Measurements from ENCODE around the gene MOB2. TPM values are rescaled to one million over a fixed set of nuclear protein-coding genes. Genes with fewer than 3 reads are reported as not detected.

Gene MOB2
- total RNA-seq, 2 experiments from 2014 or later: 13.2 to 14.0 TPM

DNA sequence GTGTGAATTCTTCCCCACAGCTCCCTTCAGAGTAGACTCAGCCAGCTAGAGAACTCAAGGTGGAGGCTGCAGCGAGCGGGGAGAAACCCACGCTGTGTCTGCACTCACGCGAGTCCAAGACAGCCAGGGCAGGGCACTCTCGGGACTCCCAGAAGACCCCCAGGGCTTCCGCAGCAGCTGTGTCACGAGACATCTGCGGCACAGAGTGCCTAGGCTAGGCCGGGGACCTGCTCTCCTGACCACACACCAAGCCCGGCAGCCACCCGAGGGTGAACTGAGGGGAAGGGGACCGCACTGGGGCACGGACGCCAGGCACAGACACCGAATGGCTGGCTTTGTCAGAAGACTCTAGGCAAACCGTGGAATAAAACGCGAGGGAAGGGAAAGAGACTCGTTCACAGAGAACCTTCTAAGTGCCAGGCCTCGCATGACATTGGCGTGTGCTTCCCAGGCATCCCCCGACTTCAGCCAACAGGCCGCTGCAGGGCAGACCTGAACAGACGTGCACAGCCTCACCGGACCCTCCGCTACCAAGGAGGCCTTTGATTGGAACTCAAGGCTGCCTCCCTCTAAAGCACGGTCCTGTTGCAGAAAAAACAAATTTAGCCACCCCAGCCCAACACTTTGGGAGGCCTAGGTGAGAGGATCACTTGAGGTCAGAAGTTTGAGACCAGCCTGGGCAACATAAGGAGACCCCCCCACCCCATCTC lies 18.2 kb upstream of the MOB2 start:
- Mint-ChIP-seq H3K27me3 (no peaks in the 10 kb centered on the region), H3K27ac (no peak overlapping the region), H3K36me3 (ENCODE audit: low read depth) (peaks cover 5% of the 10 kb centered on the region), H3K4me3 (no peak overlapping the region), H3K4me1 (ENCODE audit: low read depth) (peaks cover 24% of the 10 kb centered on the region), H3K9me3 (no peaks in the 10 kb centered on the region)
- POLR2A ChIA-PET: interaction anchor here (1.0 kb wide), 1 partner anchor 242 kb away, joined by 4 read pairs; no protein-coding TSS in a partner anchor
- ATAC-seq: no peak
- intact Hi-C loops (cut with micrococcal nuclease): no loop called here
- no peak for DNase-seq
- CTCF ChIA-PET: interaction anchor here (3.2 kb wide), 1 partner anchor 11 kb away, joined by 9 read pairs; no protein-coding TSS in a partner anchor
- TF ChIP-seq, protein P1, sequence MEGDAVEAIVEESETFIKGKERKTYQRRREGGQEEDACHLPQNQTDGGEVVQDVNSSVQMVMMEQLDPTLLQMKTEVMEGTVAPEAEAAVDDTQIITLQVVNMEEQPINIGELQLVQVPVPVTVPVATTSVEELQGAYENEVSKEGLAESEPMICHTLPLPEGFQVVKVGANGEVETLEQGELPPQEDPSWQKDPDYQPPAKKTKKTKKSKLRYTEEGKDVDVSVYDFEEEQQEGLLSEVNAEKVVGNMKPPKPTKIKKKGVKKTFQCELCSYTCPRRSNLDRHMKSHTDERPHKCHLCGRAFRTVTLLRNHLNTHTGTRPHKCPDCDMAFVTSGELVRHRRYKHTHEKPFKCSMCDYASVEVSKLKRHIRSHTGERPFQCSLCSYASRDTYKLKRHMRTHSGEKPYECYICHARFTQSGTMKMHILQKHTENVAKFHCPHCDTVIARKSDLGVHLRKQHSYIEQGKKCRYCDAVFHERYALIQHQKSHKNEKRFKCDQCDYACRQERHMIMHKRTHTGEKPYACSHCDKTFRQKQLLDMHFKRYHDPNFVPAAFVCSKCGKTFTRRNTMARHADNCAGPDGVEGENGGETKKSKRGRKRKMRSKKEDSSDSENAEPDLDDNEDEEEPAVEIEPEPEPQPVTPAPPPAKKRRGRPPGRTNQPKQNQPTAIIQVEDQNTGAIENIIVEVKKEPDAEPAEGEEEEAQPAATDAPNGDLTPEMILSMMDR (IDR thresholded peaks at IDR 0.05): no peak

DNA sequence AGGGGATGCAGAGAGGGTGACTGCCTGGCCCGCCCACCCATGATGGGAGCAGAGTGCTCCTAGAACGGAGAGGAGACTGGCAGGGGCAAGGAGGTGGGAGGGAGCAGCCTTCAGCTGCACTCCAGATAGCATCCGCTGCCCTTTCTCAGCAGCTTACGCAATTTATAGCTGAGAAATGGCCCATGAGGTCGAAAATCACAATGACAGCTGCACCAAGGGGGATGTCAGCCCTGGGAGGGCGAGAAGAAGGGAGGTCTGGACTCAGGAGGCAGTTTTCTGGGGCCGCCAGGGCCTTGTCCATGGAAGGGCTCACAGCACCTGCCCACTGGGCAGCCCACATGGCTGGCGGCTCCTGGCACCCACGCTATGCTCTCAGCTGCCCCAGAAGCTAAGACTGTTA lies 17.6 kb upstream of the MOB2 start:
- H3K4me1 Mint-ChIP-seq (ENCODE audit: low read depth): peaks cover 18% of the 10 kb centered on the region
- TF ChIP-seq, protein P1 (IDR thresholded peaks at IDR 0.05): no peak
- ChIA-PET POLR2A (interaction anchor here (1.0 kb wide), 1 partner anchor 241 kb away, joined by 4 read pairs; no protein-coding TSS in a partner anchor), CTCF (no interaction called here)
- H3K9me3 Mint-ChIP-seq: no peaks in the 10 kb centered on the region
- no peak for DNase-seq
- no peak overlapping the region for H3K27ac Mint-ChIP-seq
- intact Hi-C loops (cut with micrococcal nuclease): no loop called here
- H3K4me3 Mint-ChIP-seq: no peak overlapping the region
- H3K27me3 Mint-ChIP-seq: no peaks in the 10 kb centered on the region
- ATAC-seq: no peak
- H3K36me3 Mint-ChIP-seq (ENCODE audit: low read depth): peaks cover 8% of the 10 kb centered on the region

DNA sequence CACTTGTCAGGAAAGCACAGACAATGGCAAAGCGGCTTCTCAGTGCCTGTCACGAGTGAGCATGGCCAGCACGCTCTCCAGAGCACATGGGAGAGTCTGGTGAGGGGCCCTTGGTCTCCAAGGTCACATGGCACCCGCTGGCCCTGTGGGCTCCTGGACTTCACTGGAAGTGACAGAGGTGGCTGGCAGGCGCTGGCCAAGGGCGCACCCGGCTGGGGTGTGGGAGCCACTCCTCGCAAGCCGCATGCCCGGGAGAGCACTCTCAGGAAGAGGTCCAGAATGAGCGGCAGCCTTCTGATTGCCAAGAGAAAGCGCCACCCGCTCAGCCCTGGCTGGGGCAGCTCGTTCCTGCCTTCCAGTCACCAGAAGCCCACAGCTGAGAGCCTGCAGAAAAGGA lies 17.1 kb upstream of the MOB2 start:
- ATAC-seq: no peak
- Mint-ChIP-seq H3K27ac (no peak overlapping the region), H3K27me3 (no peaks in the 10 kb centered on the region), H3K4me3 (no peak overlapping the region), H3K4me1 (ENCODE audit: low read depth) (peaks cover 18% of the 10 kb centered on the region), H3K36me3 (ENCODE audit: low read depth) (peaks cover 12% of the 10 kb centered on the region), H3K9me3 (no peaks in the 10 kb centered on the region)
- TF ChIP-seq, protein P1 (IDR thresholded peaks at IDR 0.05): no peak
- CTCF ChIA-PET: no interaction called here
- intact Hi-C loops (cut with micrococcal nuclease): no loop called here
- POLR2A ChIA-PET: interaction anchor here (1.0 kb wide), 1 partner anchor 241 kb away, joined by 4 read pairs; no protein-coding TSS in a partner anchor
- no peak for DNase-seq

DNA sequence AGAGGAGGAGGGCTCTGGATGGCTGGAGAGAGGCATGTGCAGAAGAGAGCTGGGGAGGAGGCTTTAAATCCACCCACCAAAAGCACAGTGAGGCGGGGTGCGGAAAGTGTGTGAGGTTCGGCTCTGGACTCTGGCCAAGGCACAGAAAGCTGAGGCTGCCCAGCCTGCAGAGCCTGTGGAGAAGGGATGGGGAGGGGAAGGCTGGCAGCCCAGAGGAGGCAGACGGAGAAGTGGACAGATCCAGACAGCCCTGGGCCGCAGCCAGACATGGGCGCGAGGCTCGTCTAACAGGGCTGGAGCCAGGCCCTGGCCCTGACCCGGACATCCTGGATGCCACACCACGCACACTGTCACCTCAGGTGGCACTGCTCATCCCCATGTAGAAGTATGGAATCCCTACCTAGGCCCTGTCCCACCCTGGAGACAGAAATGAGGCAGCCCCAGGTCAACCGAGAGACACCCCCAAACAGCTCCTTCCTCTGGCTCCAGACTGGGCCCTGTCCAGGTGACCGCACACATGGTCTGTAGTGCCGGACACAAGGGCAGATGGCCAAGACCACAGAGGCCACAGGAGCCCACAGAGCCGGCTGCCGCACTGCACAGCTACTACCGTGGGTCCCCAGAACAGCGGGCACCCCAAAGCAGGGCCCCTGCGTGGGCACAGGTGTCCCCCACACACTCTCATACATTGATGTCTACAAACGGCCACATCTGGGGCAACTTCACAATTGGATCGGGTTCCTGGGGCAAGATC lies 16.6 kb upstream of the MOB2 start:
- TF ChIP-seq, protein P1 (IDR thresholded peaks at IDR 0.05): no peak
- DNase-seq (no peak), ATAC-seq (no peak)
- H3K9me3 Mint-ChIP-seq: no peaks in the 10 kb centered on the region
- H3K4me3 Mint-ChIP-seq: no peak overlapping the region
- peaks cover 23% of the 10 kb centered on the region for H3K4me1 Mint-ChIP-seq (ENCODE audit: low read depth)
- H3K27me3 Mint-ChIP-seq: no peaks in the 10 kb centered on the region
- intact Hi-C loops (cut with micrococcal nuclease): no loop called here
- H3K36me3 Mint-ChIP-seq (ENCODE audit: low read depth): peaks cover 16% of the 10 kb centered on the region
- no peak overlapping the region for H3K27ac Mint-ChIP-seq
- ChIA-PET POLR2A (no interaction called here), CTCF (no interaction called here)
